DND-41 (cell line): ENCODE measurements around the gene ARHGAP30.

Experiments
- ATAC-seq: fragments of 200-7000 bp; cut with Tn5 transposase; 3 replicates; pipeline ENCODE4 v1.9.1; 2021; ENCODE audit warnings: low read depth; ENCODE audit not compliant: insufficient read depth
- DNase-seq: peaks from one replicate; pipeline ENCODE4 v3.0.0-alpha.2; 2020
- H2AFZ ChIP-seq: 2 replicates; pipeline ENCODE4 v1.6.0; 2012; ENCODE audit warnings: low read depth, low read length
- H3K27ac ChIP-seq: 2 replicates; pipeline ENCODE4 v1.5.1; 2012; ENCODE audit warnings: low read length, inconsistent platforms
- H3K27me3 ChIP-seq: fragments of 200-600 bp; sonication (generic); 2 replicates; pipeline ENCODE4 v1.6.0; 2012; ENCODE audit warnings: low read length, mild to moderate bottlenecking, inconsistent platforms; ENCODE audit not compliant: insufficient read depth, poor library complexity
- H3K36me3 ChIP-seq: 2 replicates; pipeline ENCODE4 v1.5.1; 2012; ENCODE audit warnings: low read length, inconsistent platforms; ENCODE audit not compliant: insufficient read depth
- H3K4me1 ChIP-seq: 2 replicates; pipeline ENCODE4 v1.5.1; 2012; ENCODE audit warnings: mild to moderate bottlenecking, low read length; ENCODE audit not compliant: insufficient read depth
- H3K4me2 ChIP-seq: 2 replicates; pipeline ENCODE4 v1.6.0; 2012; ENCODE audit warnings: mild to moderate bottlenecking, moderate library complexity, low read length, inconsistent platforms; ENCODE audit not compliant: insufficient read depth
- H3K4me3 ChIP-seq, 2 experiments: fragments of 200-600 bp in 1 of 2; shearing (Covaris generic) in 1 of 2; 2 replicates each; pipeline ENCODE4 v1.5.1; 2012 to 2016; ENCODE audit warnings: inconsistent platforms in 2 of 2, low read length in 2 of 2, mild to moderate bottlenecking in 2 of 2, low read depth in 1 of 2, moderate library complexity in 1 of 2
- H3K79me2 ChIP-seq: 2 replicates; pipeline ENCODE4 v1.6.0; 2012; ENCODE audit warnings: low read length, inconsistent platforms; ENCODE audit not compliant: insufficient read depth
- H3K9ac ChIP-seq: 2 replicates; pipeline ENCODE4 v1.6.0; 2012; ENCODE audit warnings: low read depth, mild to moderate bottlenecking, inconsistent platforms, low read length, moderate library complexity
- H3K9me3 ChIP-seq: 2 replicates; pipeline ENCODE4 v1.5.1; 2012; ENCODE audit warnings: low read length, moderate library complexity, mild to moderate bottlenecking, inconsistent platforms; ENCODE audit not compliant: insufficient read depth, severe bottlenecking
- H4K20me1 ChIP-seq: 2 replicates; pipeline ENCODE4 v1.6.0; 2012; ENCODE audit warnings: low read length; ENCODE audit not compliant: insufficient read depth
- EZH2 ChIP-seq: IDR thresholded peaks from 3 replicates; pipeline ENCODE4 v1.6.1; 2012; ENCODE audit warnings: borderline replicate concordance, low read depth, mild to moderate bottlenecking, moderate library complexity, low read length, inconsistent platforms; ENCODE audit not compliant: severe bottlenecking
- TF ChIP-seq, protein P1 (sequence below): IDR thresholded peaks from 2 replicates; pipeline ENCODE4 v1.5.1; 2012; ENCODE audit warnings: borderline replicate concordance, low read length, moderate library complexity, mild to moderate bottlenecking; ENCODE audit not compliant: poor library complexity, severe bottlenecking; ENCODE audit errors: extremely low read depth

Gene ARHGAP30

DNA sequence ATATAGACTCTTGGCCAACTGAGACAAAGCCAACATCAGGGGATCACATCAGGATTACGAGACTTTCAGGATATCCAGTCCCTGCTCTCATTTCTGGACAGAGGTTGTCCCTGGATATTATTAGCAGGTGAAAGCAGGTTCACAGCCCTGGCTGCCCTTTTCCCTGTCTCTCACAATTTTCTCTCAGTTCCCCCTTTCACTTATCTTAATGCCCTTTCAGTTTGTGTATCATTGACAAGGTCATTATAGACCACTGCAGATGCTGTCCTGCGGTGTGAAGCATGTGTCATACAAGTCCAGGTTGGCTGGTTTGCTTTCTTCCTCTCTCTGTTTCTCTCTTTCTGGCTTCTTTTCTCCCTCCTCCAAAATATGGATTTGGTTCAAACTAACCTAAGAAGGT lies 26.3 kb upstream of the ARHGAP30 start:
- Histone ChIP-seq H3K27ac (no peak overlapping the region), H3K9me3 (no peaks in the 10 kb centered on the region), H4K20me1 (0 out of 2 replicates have a peak, but pooled peaks cover 6% of the 10 kb centered on the region), H3K4me3 (no peak overlapping the region), H3K4me2 (no peak overlapping the region), H2AFZ (no peak overlapping the region), H3K79me2 (no peaks in the 10 kb centered on the region), H3K27me3 (no peaks in the 10 kb centered on the region), H3K9ac (no peak overlapping the region), H3K36me3 (peaks cover 17% of the 10 kb centered on the region), H3K4me1 (peaks cover 24% of the 10 kb centered on the region)
- ATAC-seq (no peak), DNase-seq (no peak)
- TF ChIP-seq, protein P1, sequence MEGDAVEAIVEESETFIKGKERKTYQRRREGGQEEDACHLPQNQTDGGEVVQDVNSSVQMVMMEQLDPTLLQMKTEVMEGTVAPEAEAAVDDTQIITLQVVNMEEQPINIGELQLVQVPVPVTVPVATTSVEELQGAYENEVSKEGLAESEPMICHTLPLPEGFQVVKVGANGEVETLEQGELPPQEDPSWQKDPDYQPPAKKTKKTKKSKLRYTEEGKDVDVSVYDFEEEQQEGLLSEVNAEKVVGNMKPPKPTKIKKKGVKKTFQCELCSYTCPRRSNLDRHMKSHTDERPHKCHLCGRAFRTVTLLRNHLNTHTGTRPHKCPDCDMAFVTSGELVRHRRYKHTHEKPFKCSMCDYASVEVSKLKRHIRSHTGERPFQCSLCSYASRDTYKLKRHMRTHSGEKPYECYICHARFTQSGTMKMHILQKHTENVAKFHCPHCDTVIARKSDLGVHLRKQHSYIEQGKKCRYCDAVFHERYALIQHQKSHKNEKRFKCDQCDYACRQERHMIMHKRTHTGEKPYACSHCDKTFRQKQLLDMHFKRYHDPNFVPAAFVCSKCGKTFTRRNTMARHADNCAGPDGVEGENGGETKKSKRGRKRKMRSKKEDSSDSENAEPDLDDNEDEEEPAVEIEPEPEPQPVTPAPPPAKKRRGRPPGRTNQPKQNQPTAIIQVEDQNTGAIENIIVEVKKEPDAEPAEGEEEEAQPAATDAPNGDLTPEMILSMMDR, result no peak
- TF ChIP-seq EZH2, result no peak

DNA sequence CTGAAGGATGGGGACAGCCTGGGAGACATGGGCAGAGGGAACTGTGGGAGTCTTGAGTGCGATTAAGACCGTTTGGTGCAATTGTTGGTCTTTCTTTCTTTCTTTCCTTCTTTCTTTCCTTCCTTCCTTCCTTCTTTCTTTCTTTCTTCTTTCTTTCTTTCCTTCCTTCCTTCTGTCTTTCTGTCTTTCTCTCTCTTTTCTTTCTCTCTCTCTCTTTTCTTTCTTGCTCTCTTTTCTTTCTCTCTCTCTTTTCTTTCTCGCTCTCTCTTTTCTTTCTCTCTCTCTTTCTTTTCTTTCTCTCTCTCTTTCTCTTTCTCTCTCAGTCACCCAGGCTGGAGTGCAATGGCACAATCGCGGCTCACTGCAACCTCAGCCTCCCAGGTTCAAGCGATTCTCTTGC lies 25.5 kb upstream of the ARHGAP30 start:
- ATAC-seq (no peak), DNase-seq (no peak)
- Histone ChIP-seq H3K27me3 (no peaks in the 10 kb centered on the region), H3K9me3 (no peaks in the 10 kb centered on the region), H3K4me3 (no peak overlapping the region), H3K4me1 (peaks cover 24% of the 10 kb centered on the region), H2AFZ (no peak overlapping the region), H3K4me2 (no peak overlapping the region), H3K79me2 (no peaks in the 10 kb centered on the region), H4K20me1 (0 out of 2 replicates have a peak, but pooled peaks cover 6% of the 10 kb centered on the region), H3K9ac (no peak overlapping the region), H3K36me3 (peaks cover 11% of the 10 kb centered on the region), H3K27ac (no peak overlapping the region)
- TF ChIP-seq, protein P1, result no peak
- TF ChIP-seq EZH2, result no peak

DNA sequence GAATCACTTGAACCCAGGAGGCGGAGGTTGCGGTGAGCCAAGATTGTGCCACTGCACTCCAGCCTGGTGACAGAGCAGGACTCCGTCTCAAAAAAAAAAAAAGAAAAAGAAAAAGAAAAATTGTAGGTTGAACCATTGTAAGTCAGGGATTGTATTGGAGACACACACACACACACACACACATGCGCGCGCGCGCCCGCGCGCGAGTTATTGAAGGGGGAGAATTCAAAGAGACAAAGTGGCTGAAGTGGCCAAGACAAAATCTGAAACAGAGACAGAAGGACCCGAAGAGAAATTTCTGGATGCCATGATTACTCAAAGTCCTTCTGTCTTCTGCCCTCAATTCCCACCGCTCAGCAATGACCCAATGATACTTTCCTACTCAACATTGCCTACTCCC lies 24.8 kb upstream of the ARHGAP30 start:
- ATAC-seq (no peak), DNase-seq (no peak)
- H2AFZ ChIP-seq, result no peak overlapping the region
- H3K4me3 ChIP-seq, result no peak overlapping the region
- no peak overlapping the region for H3K4me2 ChIP-seq
- 0 out of 2 replicates have a peak, but pooled peaks cover 6% of the 10 kb centered on the region for H4K20me1 ChIP-seq
- H3K27ac ChIP-seq, result no peak overlapping the region
- no peak overlapping the region for H3K9ac ChIP-seq
- no peaks in the 10 kb centered on the region for H3K79me2 ChIP-seq
- H3K9me3 ChIP-seq, result no peaks in the 10 kb centered on the region
- no peak for TF ChIP-seq EZH2
- TF ChIP-seq, protein P1, result no peak
- no peaks in the 10 kb centered on the region for H3K27me3 ChIP-seq
- peaks cover 4% of the 10 kb centered on the region; the same call in 1 of the 2 replicates for H3K36me3 ChIP-seq
- peaks cover 24% of the 10 kb centered on the region for H3K4me1 ChIP-seq

DNA sequence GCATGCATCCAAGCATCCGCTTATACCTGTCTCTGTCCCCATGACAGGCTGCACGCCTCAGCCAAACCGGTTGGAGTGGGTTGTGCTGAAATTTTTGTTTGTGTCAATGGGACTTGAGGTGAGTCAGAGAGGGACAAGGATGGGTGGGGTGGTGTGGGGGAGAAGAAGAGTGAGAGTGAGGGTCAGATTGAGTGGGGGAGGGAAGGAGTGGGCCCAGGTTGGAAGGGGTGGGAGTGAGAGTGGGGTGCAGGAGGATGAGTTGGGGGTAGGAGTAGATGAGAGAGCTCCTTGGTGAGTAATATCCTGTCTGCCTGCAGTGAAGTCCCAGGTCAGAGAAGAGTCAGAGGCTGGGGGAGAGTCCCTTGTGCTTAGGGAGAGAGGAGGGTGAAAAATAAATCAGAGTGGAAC lies 22.9 kb upstream of the ARHGAP30 start:
- no peaks in the 10 kb centered on the region for H3K79me2 ChIP-seq
- DNase-seq, result no peak
- H3K36me3 ChIP-seq, result no peaks in the 10 kb centered on the region
- no peak for ATAC-seq
- H4K20me1 ChIP-seq, result no peaks in the 10 kb centered on the region
- no peak overlapping the region for H3K4me2 ChIP-seq
- no peaks in the 10 kb centered on the region for H3K9me3 ChIP-seq
- H2AFZ ChIP-seq, result no peak overlapping the region
- H3K4me3 ChIP-seq, result no peak overlapping the region
- no peak overlapping the region for H3K27ac ChIP-seq
- H3K4me1 ChIP-seq, result peaks cover 7% of the 10 kb centered on the region
- no peak overlapping the region for H3K9ac ChIP-seq
- no peaks in the 10 kb centered on the region for H3K27me3 ChIP-seq
- TF ChIP-seq EZH2, result no peak
- TF ChIP-seq, protein P1, result no peak
